Ishikawa (cell line): ENCODE measurements around the gene DSG2.

Experiments used
- CEBPB ChIP-seq: IDR thresholded peaks from 2 replicates; pipeline ENCODE4 v1.6.1; 2012
- EP300 ChIP-seq: IDR thresholded peaks from 2 replicates; pipeline ENCODE4 v1.6.1; 2012; ENCODE audit warnings: borderline replicate concordance
- FOXM1 ChIP-seq: IDR thresholded peaks from 2 replicates; pipeline ENCODE4 v1.6.1; 2012; ENCODE audit warnings: low read depth, borderline replicate concordance
- MAX ChIP-seq: IDR thresholded peaks from 2 replicates; pipeline ENCODE4 v1.6.1; 2012
- TAF1 ChIP-seq: IDR thresholded peaks from 2 replicates; pipeline ENCODE4 v1.6.1; 2012; ENCODE audit warnings: low read depth, mild to moderate bottlenecking
- TF ChIP-seq, protein P1 (sequence below): IDR thresholded peaks from 2 replicates; pipeline ENCODE4 v1.6.1; 2012; ENCODE audit warnings: low read depth, mild to moderate bottlenecking

- TF ChIP-seq MAX, result no peak
- TF ChIP-seq CEBPB, result no peak
- TF ChIP-seq, protein P1, sequence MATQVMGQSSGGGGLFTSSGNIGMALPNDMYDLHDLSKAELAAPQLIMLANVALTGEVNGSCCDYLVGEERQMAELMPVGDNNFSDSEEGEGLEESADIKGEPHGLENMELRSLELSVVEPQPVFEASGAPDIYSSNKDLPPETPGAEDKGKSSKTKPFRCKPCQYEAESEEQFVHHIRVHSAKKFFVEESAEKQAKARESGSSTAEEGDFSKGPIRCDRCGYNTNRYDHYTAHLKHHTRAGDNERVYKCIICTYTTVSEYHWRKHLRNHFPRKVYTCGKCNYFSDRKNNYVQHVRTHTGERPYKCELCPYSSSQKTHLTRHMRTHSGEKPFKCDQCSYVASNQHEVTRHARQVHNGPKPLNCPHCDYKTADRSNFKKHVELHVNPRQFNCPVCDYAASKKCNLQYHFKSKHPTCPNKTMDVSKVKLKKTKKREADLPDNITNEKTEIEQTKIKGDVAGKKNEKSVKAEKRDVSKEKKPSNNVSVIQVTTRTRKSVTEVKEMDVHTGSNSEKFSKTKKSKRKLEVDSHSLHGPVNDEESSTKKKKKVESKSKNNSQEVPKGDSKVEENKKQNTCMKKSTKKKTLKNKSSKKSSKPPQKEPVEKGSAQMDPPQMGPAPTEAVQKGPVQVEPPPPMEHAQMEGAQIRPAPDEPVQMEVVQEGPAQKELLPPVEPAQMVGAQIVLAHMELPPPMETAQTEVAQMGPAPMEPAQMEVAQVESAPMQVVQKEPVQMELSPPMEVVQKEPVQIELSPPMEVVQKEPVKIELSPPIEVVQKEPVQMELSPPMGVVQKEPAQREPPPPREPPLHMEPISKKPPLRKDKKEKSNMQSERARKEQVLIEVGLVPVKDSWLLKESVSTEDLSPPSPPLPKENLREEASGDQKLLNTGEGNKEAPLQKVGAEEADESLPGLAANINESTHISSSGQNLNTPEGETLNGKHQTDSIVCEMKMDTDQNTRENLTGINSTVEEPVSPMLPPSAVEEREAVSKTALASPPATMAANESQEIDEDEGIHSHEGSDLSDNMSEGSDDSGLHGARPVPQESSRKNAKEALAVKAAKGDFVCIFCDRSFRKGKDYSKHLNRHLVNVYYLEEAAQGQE, result no peak
- TF ChIP-seq FOXM1, result no peak
- no peak for TF ChIP-seq EP300
- no peak for TF ChIP-seq TAF1
These were observed 89.6 kb downstream of the DSG2 start for GRCh38 chr18:31587529-31587928.
